Gastrocnemius medialis (tissue), 4 donors: Measurements from ENCODE around the gene BTRC. TPM values are rescaled to one million over a fixed set of nuclear protein-coding genes. Genes with fewer than 3 reads are reported as not detected.
"Not testable (repeated sequence)": the region's sequence is repeated elsewhere in the genome, so short reads cannot be mapped to it uniquely, and the experiment has no call there.

ENCODE experiments used
- ATAC-seq, 2 donors: fragments of 150-250 bp; one replicate each; pipeline ENCODE4 v1.9.1; 2016
- DNase-seq, 2 donors: peaks; one replicate each; pipeline ENCODE4 v3.0.0-alpha.2; 2019
- H3K27ac ChIP-seq, 4 donors: fragments of 200-600 bp; sonication (generic); 1 replicate in 1 of 4; 2 replicates in 3 of 4; pipeline ENCODE4 v1.5.1; 2016 to 2018; ENCODE audit warnings: mild to moderate bottlenecking in 2 of 4, moderate library complexity in 1 of 4
- H3K27me3 ChIP-seq, 3 donors: fragments of 200-600 bp; sonication (generic) in 2 of 3; 1 replicate in 1 of 3; 2 replicates in 2 of 3; pipeline versions ENCODE4 v1.5.1 to v1.6.0; 2016 to 2019; ENCODE audit warnings: mild to moderate bottlenecking in 1 of 3, moderate library complexity in 1 of 3
- H3K36me3 ChIP-seq, 2 donors: fragments of 200-600 bp; sonication (generic) in 1 of 2; one replicate each; pipeline ENCODE4 v1.5.1; 2017 to 2018
- H3K4me1 ChIP-seq, 2 donors: fragments of 200-600 bp; sonication (generic) in 1 of 2; one replicate each; pipeline ENCODE4 v1.5.1; 2016 to 2017; ENCODE audit warnings: mild to moderate bottlenecking in 2 of 2
- H3K4me3 ChIP-seq, 4 donors: fragments of 200-600 bp; sonication (generic) in 3 of 4; 1 replicate in 1 of 4; 2 replicates in 3 of 4; pipeline ENCODE4 v1.5.1; 2016 to 2019; ENCODE audit warnings: mild to moderate bottlenecking in 2 of 4
- H3K9me3 ChIP-seq, 3 donors: fragments of 200-600 bp; sonication (generic) in 2 of 3; 1 replicate in 1 of 3; 2 replicates in 2 of 3; pipeline ENCODE4 v1.5.1; 2016 to 2019
- CTCF ChIP-seq, 5 experiments: fragments of 450-650 bp in 3 of 5; fragments of 200-600 bp in 2 of 5; sonication (generic) in 2 of 5; IDR thresholded peaks in 4 of 5; conservative IDR thresholded peaks in 1 of 5; 1 replicate in 4 of 5; 2 replicates in 1 of 5; pipeline ENCODE4 v1.5.1; 2016 to 2019; ENCODE audit warnings: antibody characterized with exemption in 5 of 5, mild to moderate bottlenecking in 3 of 5, moderate library complexity in 3 of 5
- POLR2A ChIP-seq, 2 donors: fragments of 450-650 bp; IDR thresholded peaks; one replicate each; pipeline ENCODE4 v1.6.1; 2017; ENCODE audit warnings: antibody characterized with exemption in 2 of 2, mild to moderate bottlenecking in 2 of 2, moderate library complexity in 2 of 2
- in situ Hi-C, 4 donors: fragments of 200-750 bp; cut with MboI; loops; one replicate each; pipeline versions ENCODE4 v1.15.0 to v1.8.0; 2017; ENCODE audit warnings: low sequenced_read_pairs in 4 of 4
- intact Hi-C: fragments of 100-400 bp; cut with DNase I; formaldehyde crosslinking; loops from one replicate; pipeline ENCODE4 v1.15.1; 2023; ENCODE audit warnings: low total_unique reads
- total RNA-seq, 4 donors: library from RNA; depleted of rRNA; stranded (reverse); fragments of >200 nt; gene quantifications; one replicate each; pipeline versions ENCODE4 v1.1.0 to v1.2.3, GENCODE V29; 2016

The BTRC gene
- total RNA-seq, 4 donors from 2014 or later = 8.7 to 17.3 (median 12.6) TPM

GRCh38 chr10:101358706-101359300 is 4.8 kb downstream of the BTRC start:
- no peaks in the 10 kb centered on the region for H3K27me3 ChIP-seq
- H3K36me3 ChIP-seq = no peaks in the 10 kb centered on the region
- intact Hi-C loops (loop anchor here (10.0 kb wide), 1 partner anchor 456 kb away; the partner anchor contains the start of gene OGA), in situ Hi-C loops (no loop called here)
- no peaks in the 10 kb centered on the region for H3K9me3 ChIP-seq
- peaks cover 23 to 30% of the 10 kb centered on the region in 2 donors for H3K4me1 ChIP-seq
- ATAC-seq (no peak), DNase-seq (no peak)
- no peak overlapping the region for H3K27ac ChIP-seq
- H3K4me3 ChIP-seq = no peak overlapping the region
- TF ChIP-seq CTCF (IDR thresholded peaks at IDR 0.05 in 4 of 5, conservative IDR thresholded peaks at IDR 0.05 in 1 of 5) = no peak
- no peak for TF ChIP-seq POLR2A (IDR thresholded peaks at IDR 0.05)

- H3K36me3 ChIP-seq, ATAC-seq, DNase-seq, H3K4me3 ChIP-seq, intact Hi-C loops, H3K9me3 ChIP-seq, H3K27me3 ChIP-seq, H3K27ac ChIP-seq, in situ Hi-C loops: not testable (repeated sequence)
- peaks cover 27 to 34% of the 10 kb centered on the region in 2 donors for H3K4me1 ChIP-seq
Observed at GRCh38 chr10:101360090-101360489, 6.1 kb downstream of the BTRC start.

- ATAC-seq, H3K27ac ChIP-seq, H3K4me3 ChIP-seq, H3K27me3 ChIP-seq, intact Hi-C loops, H3K9me3 ChIP-seq, in situ Hi-C loops, DNase-seq, H3K36me3 ChIP-seq: not testable (repeated sequence)
- H3K4me1 ChIP-seq = peaks cover 22 to 26% of the 10 kb centered on the region in 2 donors
Observed at GRCh38 chr10:101360841-101361240, 6.9 kb downstream of the BTRC start.

- Histone ChIP-seq H3K27me3 (no peaks in the 10 kb centered on the region), H3K27ac (no peak overlapping the region), H3K9me3 (no peaks in the 10 kb centered on the region), H3K4me1 (peaks cover 26 to 28% of the 10 kb centered on the region in 2 donors), H3K36me3 (no peaks in the 10 kb centered on the region), H3K4me3 (no peak overlapping the region)
- intact Hi-C loops (no loop called here), in situ Hi-C loops (no loop called here)
- no peak for TF ChIP-seq CTCF (IDR thresholded peaks at IDR 0.05 in 4 of 5, conservative IDR thresholded peaks at IDR 0.05 in 1 of 5)
- TF ChIP-seq POLR2A (IDR thresholded peaks at IDR 0.05) = no peak
- no peak for DNase-seq
- no peak for ATAC-seq
Observed at GRCh38 chr10:101363850-101364400, 10.0 kb downstream of the BTRC start.

GRCh38 chr10:101364721-101365120 is 10.8 kb downstream of the BTRC start:
- intact Hi-C loops (no loop called here), in situ Hi-C loops (no loop called here)
- Histone ChIP-seq H3K27ac (no peak overlapping the region), H3K4me3 (no peak overlapping the region), H3K9me3 (no peaks in the 10 kb centered on the region), H3K27me3 (no peaks in the 10 kb centered on the region), H3K36me3 (no peaks in the 10 kb centered on the region), H3K4me1 (peaks cover 24 to 28% of the 10 kb centered on the region in 2 donors)
- TF ChIP-seq CTCF (IDR thresholded peaks at IDR 0.05 in 4 of 5, conservative IDR thresholded peaks at IDR 0.05 in 1 of 5) = no peak
- TF ChIP-seq POLR2A (IDR thresholded peaks at IDR 0.05) = no peak
- DNase-seq (no peak), ATAC-seq (no peak)
